ENCODE results near the gene INPP1. TPM values are rescaled to one million over a fixed set of nuclear protein-coding genes. Genes with fewer than 3 reads are reported as not detected.

Gene INPP1
- total RNA-seq, 6 donors from 2014 or later = 17.6 to 37.6 (median 26.9) TPM

DNA sequence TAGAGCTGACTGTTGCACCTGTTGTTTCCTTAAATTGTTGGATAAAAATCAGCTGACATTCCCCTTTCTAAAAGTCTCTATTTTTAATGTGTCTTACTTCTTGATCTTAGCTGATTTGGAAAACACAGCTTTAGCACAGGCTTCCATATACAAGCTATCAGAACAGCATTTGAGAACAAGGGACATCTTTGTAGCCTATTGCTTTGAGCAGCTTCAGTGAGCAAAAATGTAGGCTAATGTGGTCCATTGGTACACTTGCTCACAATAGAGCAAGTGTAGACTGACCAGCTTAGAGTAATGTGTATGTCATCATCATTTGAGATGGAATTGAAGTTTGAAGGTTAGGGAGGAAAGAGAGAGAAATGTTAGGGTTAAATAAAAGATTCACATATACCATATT lies 7.0 kb downstream of the INPP1 start:
- TF ChIP-seq POLR2AphosphoS5 (IDR thresholded peaks at IDR 0.05) = no peak
- no peak for TF ChIP-seq EP300 (IDR thresholded peaks at IDR 0.05)
- TF ChIP-seq, protein P1, sequence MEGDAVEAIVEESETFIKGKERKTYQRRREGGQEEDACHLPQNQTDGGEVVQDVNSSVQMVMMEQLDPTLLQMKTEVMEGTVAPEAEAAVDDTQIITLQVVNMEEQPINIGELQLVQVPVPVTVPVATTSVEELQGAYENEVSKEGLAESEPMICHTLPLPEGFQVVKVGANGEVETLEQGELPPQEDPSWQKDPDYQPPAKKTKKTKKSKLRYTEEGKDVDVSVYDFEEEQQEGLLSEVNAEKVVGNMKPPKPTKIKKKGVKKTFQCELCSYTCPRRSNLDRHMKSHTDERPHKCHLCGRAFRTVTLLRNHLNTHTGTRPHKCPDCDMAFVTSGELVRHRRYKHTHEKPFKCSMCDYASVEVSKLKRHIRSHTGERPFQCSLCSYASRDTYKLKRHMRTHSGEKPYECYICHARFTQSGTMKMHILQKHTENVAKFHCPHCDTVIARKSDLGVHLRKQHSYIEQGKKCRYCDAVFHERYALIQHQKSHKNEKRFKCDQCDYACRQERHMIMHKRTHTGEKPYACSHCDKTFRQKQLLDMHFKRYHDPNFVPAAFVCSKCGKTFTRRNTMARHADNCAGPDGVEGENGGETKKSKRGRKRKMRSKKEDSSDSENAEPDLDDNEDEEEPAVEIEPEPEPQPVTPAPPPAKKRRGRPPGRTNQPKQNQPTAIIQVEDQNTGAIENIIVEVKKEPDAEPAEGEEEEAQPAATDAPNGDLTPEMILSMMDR (IDR thresholded peaks at IDR 0.05) = no peak
- no peak for TF ChIP-seq POLR2A (IDR thresholded peaks at IDR 0.05)
- H3K4me1 ChIP-seq = peaks cover 13 to 27% (median 21%) of the 10 kb centered on the region in 4 donors
- no peak for ATAC-seq (ENCODE audit: low FRiP score in 2 of 2)

DNA sequence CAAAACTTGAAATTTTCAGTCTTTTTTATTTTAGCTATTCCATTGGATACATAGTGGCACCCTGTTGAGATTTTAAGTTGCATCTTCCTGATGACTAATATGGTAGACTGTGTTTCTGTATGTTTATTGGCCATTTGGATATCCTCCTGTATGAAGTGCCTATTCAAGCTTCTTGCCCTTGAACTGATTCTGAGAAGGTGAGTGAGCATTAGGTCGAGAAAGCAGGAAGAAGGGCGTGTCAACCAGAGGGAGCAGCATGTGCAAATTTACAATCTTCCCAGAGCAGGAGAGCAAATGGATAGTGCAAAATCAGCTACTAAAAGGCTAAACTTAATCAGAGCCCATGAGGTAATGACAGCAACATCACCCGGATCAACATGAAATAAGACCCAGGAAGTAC lies 8.6 kb downstream of the INPP1 start:
- TF ChIP-seq EP300 (IDR thresholded peaks at IDR 0.05) (no peak), POLR2AphosphoS5 (IDR thresholded peaks at IDR 0.05) (no peak), POLR2A (IDR thresholded peaks at IDR 0.05) (no peak)
- TF ChIP-seq, protein P1 (IDR thresholded peaks at IDR 0.05) = no peak
- no peak overlapping the region for H3K4me3 ChIP-seq
- H3K27ac ChIP-seq = peak overlapping the region in 3 of 4 donors; percentile 47 to 75 (median 51)
- 66 to 74% methylated on average over 3 of the region's 3 CpGs for WGBS, 2 donors
- peaks cover 23 to 37% (median 28%) of the 10 kb centered on the region in 4 donors for H3K4me1 ChIP-seq
- no peaks in the 10 kb centered on the region for H3K9me3 ChIP-seq
- no peaks in the 10 kb centered on the region for H3K27me3 ChIP-seq
- no peak for DNase-seq
- no peaks in the 10 kb centered on the region for H3K36me3 ChIP-seq
- ATAC-seq (ENCODE audit: low FRiP score in 2 of 2) = no peak

More for the DNA sequence above, 7.0 kb downstream of the INPP1 start:
- no peak for DNase-seq
- no peaks in the 10 kb centered on the region for H3K27me3 ChIP-seq
- H3K36me3 ChIP-seq = no peaks in the 10 kb centered on the region
- no peak overlapping the region for H3K27ac ChIP-seq
- no peaks in the 10 kb centered on the region for H3K9me3 ChIP-seq
- H3K4me3 ChIP-seq = no peak overlapping the region

DNA sequence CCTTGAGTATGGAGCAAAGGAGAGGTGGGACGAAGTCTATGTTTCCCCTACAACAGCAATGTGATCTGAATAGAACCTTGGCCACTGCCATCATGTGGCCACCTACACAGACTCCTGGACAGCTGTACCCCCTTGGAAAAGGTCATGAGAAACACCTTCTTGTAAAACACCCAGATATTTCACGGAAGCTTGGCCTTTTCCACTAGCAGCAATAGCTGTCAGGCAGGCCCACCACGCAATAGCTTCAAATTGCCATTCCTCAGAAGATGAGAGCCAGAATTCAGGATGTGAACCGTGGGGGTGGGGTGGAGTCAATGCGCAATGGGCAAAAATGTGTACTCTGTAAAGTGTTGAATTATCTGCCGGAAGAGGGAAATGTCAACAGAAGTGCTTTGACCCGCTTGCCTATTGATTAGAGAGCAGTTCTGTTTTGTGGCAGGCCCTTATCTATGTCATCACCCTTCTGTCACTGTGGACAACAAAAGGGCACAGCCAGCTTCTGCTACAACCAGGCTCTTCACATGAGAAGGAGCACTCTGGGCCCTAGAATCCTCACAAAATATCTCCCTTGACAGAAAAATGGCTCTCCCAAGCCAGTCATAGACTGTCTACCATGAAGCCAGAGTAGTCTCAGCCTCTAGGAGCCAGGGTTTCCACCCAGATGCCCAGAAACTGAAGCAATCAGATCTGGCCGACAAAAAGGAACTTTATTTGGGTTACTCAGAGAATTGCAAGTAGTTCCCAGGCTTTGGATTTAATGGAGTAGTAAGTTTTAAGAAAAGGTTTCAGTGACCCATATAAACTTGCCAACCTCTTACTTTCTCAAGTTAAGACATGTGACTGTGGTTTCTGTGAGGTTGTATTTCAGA lies 9.5 kb downstream of the INPP1 start:
- Histone ChIP-seq H3K36me3 (no peaks in the 10 kb centered on the region), H3K9me3 (no peaks in the 10 kb centered on the region), H3K4me3 (no peak overlapping the region), H3K27me3 (no peaks in the 10 kb centered on the region), H3K4me1 (peaks cover 23 to 37% (median 33%) of the 10 kb centered on the region in 4 donors), H3K27ac (peak overlapping the region; percentile 47 to 79 (median 50))
- TF ChIP-seq POLR2A (IDR thresholded peaks at IDR 0.05) (no peak), POLR2AphosphoS5 (IDR thresholded peaks at IDR 0.05) (peak in 1 of 2 donors; percentile 6), EP300 (IDR thresholded peaks at IDR 0.05) (peak in 1 of 4 donors; percentile 24)
- TF ChIP-seq, protein P1 (IDR thresholded peaks at IDR 0.05) = no peak
- WGBS, 2 donors = 59 to 72% methylated on average over 8 of the region's 8 CpGs
- DNase-seq = no peak
- peak in 1 of 2 donors; percentile 62 for ATAC-seq (ENCODE audit: low FRiP score in 2 of 2)

DNA sequence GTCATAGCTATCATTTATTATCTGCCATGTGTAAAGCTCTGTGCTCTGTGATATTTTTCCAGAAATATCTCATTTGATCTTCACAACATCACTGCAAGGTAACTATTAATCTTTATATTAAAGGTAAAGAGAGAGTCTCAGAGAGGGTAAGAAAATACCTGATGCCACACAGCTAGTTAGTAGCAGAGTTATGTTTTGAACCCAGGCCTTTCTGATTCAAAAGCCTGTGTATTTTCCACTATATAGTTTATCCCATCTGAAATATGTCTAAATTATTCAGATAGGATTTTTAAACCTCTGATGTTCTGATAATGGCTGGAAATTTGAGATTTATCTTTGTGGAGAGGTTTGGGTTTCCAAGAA lies 10.1 kb downstream of the INPP1 start:
- no peaks in the 10 kb centered on the region for H3K36me3 ChIP-seq
- TF ChIP-seq EP300 (IDR thresholded peaks at IDR 0.05) (no peak), POLR2A (IDR thresholded peaks at IDR 0.05) (no peak), POLR2AphosphoS5 (IDR thresholded peaks at IDR 0.05) (no peak)
- TF ChIP-seq, protein P1 (IDR thresholded peaks at IDR 0.05) = no peak
- peaks cover 25 to 40% (median 37%) of the 10 kb centered on the region in 4 donors for H3K4me1 ChIP-seq

More for the DNA sequence above, 10.1 kb downstream of the INPP1 start:
- DNase-seq (no peak), ATAC-seq (ENCODE audit: low FRiP score in 2 of 2) (no peak)
- no peak overlapping the region for H3K4me3 ChIP-seq
- peak overlapping the region; percentile 47 to 79 (median 50) for H3K27ac ChIP-seq
- no peaks in the 10 kb centered on the region for H3K9me3 ChIP-seq
- no peaks in the 10 kb centered on the region for H3K27me3 ChIP-seq

Data from upper lobe of left lung (tissue), 6 donors.